ENCODE data around the gene TNNI2.
"Not testable (repeated sequence)": the region's sequence is repeated elsewhere in the genome, so short reads cannot be mapped to it uniquely, and the experiment has no call there.

Gene TNNI2

GRCh38 chr11:1838426-1839144 is at the start of gene TNNI2:
Gene TNNI2, plus strand, starts transcription at chr11:1838981. Its CDS starts 716 bp downstream, at chr11:1839697.
- DNase-seq (ENCODE audit: low read depth), result no peak

GRCh38 chr11:1791912-1792311 is 46.9 kb upstream of the TNNI2 start:
- no peak for DNase-seq (ENCODE audit: low read depth)

- DNase-seq (ENCODE audit: low read depth), result no peak
Observed at GRCh38 chr11:1792461-1792860, 46.3 kb upstream of the TNNI2 start.

GRCh38 chr11:1793081-1793480 is 45.7 kb upstream of the TNNI2 start:
- no peak for DNase-seq (ENCODE audit: low read depth)

- DNase-seq (ENCODE audit: low read depth), result no peak
Observed at GRCh38 chr11:1796413-1797011, 42.3 kb upstream of the TNNI2 start.

GRCh38 chr11:1797391-1798125 is 41.2 kb upstream of the TNNI2 start:
- DNase-seq (ENCODE audit: low read depth), result no peak

- no peak for DNase-seq (ENCODE audit: low read depth)
Observed at GRCh38 chr11:1803246-1803645, 35.5 kb upstream of the TNNI2 start.

- not testable (repeated sequence) for DNase-seq (ENCODE audit: low read depth)
Observed at GRCh38 chr11:1803835-1804519, 34.8 kb upstream of the TNNI2 start.

- no peak for DNase-seq (ENCODE audit: low read depth)
Observed at GRCh38 chr11:1805525-1805924, 33.3 kb upstream of the TNNI2 start.

- no peak for DNase-seq (ENCODE audit: low read depth)
Observed at GRCh38 chr11:1807264-1807995, 31.4 kb upstream of the TNNI2 start.

- DNase-seq (ENCODE audit: low read depth), result no peak
Observed at GRCh38 chr11:1810761-1811160, 28.0 kb upstream of the TNNI2 start.

GRCh38 chr11:1812274-1812673 is 26.5 kb upstream of the TNNI2 start:
- no peak for DNase-seq (ENCODE audit: low read depth)

- no peak for DNase-seq (ENCODE audit: low read depth)
Observed at GRCh38 chr11:1812801-1813200, 26.0 kb upstream of the TNNI2 start.

GRCh38 chr11:1813356-1813755 is 25.4 kb upstream of the TNNI2 start:
- not testable (repeated sequence) for DNase-seq (ENCODE audit: low read depth)

GRCh38 chr11:1814691-1815090 is 24.1 kb upstream of the TNNI2 start:
- no peak for DNase-seq (ENCODE audit: low read depth)

GRCh38 chr11:1815311-1815710 is 23.5 kb upstream of the TNNI2 start:
- no peak for DNase-seq (ENCODE audit: low read depth)

GRCh38 chr11:1815751-1816150 is 23.0 kb upstream of the TNNI2 start:
- DNase-seq (ENCODE audit: low read depth), result no peak

GRCh38 chr11:1817000-1817399 is 21.8 kb upstream of the TNNI2 start:
- DNase-seq (ENCODE audit: low read depth), result no peak

- DNase-seq (ENCODE audit: low read depth), result no peak
Observed at GRCh38 chr11:1817511-1817910, 21.3 kb upstream of the TNNI2 start.

- no peak for DNase-seq (ENCODE audit: low read depth)
Observed at GRCh38 chr11:1819074-1819473, 19.7 kb upstream of the TNNI2 start.

GRCh38 chr11:1820463-1821325 is 18.1 kb upstream of the TNNI2 start:
- DNase-seq (ENCODE audit: low read depth), result no peak

All from stimulated activated CD8-positive, alpha-beta memory T cell treated with anti-CD3 and anti-CD28 coated beads, Interleukin-15, amount 100 ng/mL, for 24 hours (primary cell).